Measurements from ENCODE around the gene TMEM123. TPM values are rescaled to one million over a fixed set of nuclear protein-coding genes. Genes with fewer than 3 reads are reported as not detected.

TMEM123 gene
- total RNA-seq, 4 donors from 2014 or later: 52.6 to 147 (median 101) TPM

GRCh38 chr11:102426570-102426969, 26.0 kb downstream of the TMEM123 start:
- TF ChIP-seq CTCF (IDR thresholded peaks at IDR 0.05; ENCODE audit: low read depth): no peak

- TF ChIP-seq CTCF (IDR thresholded peaks at IDR 0.05; ENCODE audit: low read depth): no peak
Observed at GRCh38 chr11:102426000-102426399, 26.6 kb downstream of the TMEM123 start.

- no peak for TF ChIP-seq CTCF (IDR thresholded peaks at IDR 0.05; ENCODE audit: low read depth)
Observed at GRCh38 chr11:102423936-102424335, 28.6 kb downstream of the TMEM123 start.

GRCh38 chr11:102422817-102423712, 29.5 kb downstream of the TMEM123 start:
- no peak for TF ChIP-seq CTCF (IDR thresholded peaks at IDR 0.05; ENCODE audit: low read depth)

GRCh38 chr11:102421261-102421660, 31.3 kb downstream of the TMEM123 start:
- TF ChIP-seq CTCF (IDR thresholded peaks at IDR 0.05; ENCODE audit: low read depth): no peak

GRCh38 chr11:102420547-102420946, 32.0 kb downstream of the TMEM123 start:
- TF ChIP-seq CTCF (IDR thresholded peaks at IDR 0.05; ENCODE audit: low read depth): no peak

- no peak for TF ChIP-seq CTCF (IDR thresholded peaks at IDR 0.05; ENCODE audit: low read depth)
Observed at GRCh38 chr11:102419181-102419580, 33.4 kb downstream of the TMEM123 start.
